Measurements from ENCODE around the gene KIRREL3.

The KIRREL3 gene

GRCh38 chr11:126821827-126822226 is 178.7 kb downstream of the KIRREL3 start:
- no peak for DNase-seq

GRCh38 chr11:126819194-126819593 is 181.4 kb downstream of the KIRREL3 start:
- no peak for DNase-seq

GRCh38 chr11:126817523-126818450 is 182.8 kb downstream of the KIRREL3 start:
- DNase-seq, result no peak

GRCh38 chr11:126817096-126817495 is 183.5 kb downstream of the KIRREL3 start:
- no peak for DNase-seq

- peak; percentile 24 for DNase-seq
Measured at GRCh38 chr11:126816645-126817044, 183.9 kb downstream of the KIRREL3 start.

- no peak for DNase-seq
Measured at GRCh38 chr11:126815111-126815510, 185.5 kb downstream of the KIRREL3 start.

GRCh38 chr11:126810776-126811175 is 189.8 kb downstream of the KIRREL3 start:
- DNase-seq, result no peak

- no peak for DNase-seq
Measured at GRCh38 chr11:126809514-126810289, 190.9 kb downstream of the KIRREL3 start.

- no peak for DNase-seq
Measured at GRCh38 chr11:126808836-126809235, 191.7 kb downstream of the KIRREL3 start.

- DNase-seq, result no peak
Measured at GRCh38 chr11:126808296-126808695, 192.3 kb downstream of the KIRREL3 start.

- no peak for DNase-seq
Measured at GRCh38 chr11:126805870-126806269, 194.7 kb downstream of the KIRREL3 start.

GRCh38 chr11:126804363-126804762 is 196.2 kb downstream of the KIRREL3 start:
- DNase-seq, result no peak

GRCh38 chr11:126800009-126800408 is 200.6 kb downstream of the KIRREL3 start:
- no peak for DNase-seq

- DNase-seq, result no peak
Measured at GRCh38 chr11:126797457-126798169, 203.0 kb downstream of the KIRREL3 start.

- no peak for DNase-seq
Measured at GRCh38 chr11:126793596-126793995, 207.0 kb downstream of the KIRREL3 start.

- no peak for DNase-seq
Measured at GRCh38 chr11:126791991-126792390, 208.6 kb downstream of the KIRREL3 start.

GRCh38 chr11:126791446-126791845 is 209.1 kb downstream of the KIRREL3 start:
- DNase-seq, result no peak

- DNase-seq, result no peak
Measured at GRCh38 chr11:126790550-126791081, 210.0 kb downstream of the KIRREL3 start.

- DNase-seq, result peak; percentile 15
Measured at GRCh38 chr11:126782810-126783209, 217.8 kb downstream of the KIRREL3 start.

GRCh38 chr11:126781942-126782341 is 218.6 kb downstream of the KIRREL3 start:
- DNase-seq, result no peak

GRCh38 chr11:126776119-126776518 is 224.5 kb downstream of the KIRREL3 start:
- no peak for DNase-seq

- no peak for DNase-seq
Measured at GRCh38 chr11:126772267-126772666, 228.3 kb downstream of the KIRREL3 start.

- DNase-seq, result no peak
Measured at GRCh38 chr11:126768702-126769101, 231.9 kb downstream of the KIRREL3 start.

Measured in hematopoietic multipotent progenitor cell treated with erythropoietin and hydrocortisone succinate and interleukin-3 and kit ligand, for 4 days (in vitro differentiated cells).